GM12865 (cell line): ENCODE data around the gene SYDE1.

ENCODE experiments used
- DNase-seq: peaks from one replicate; pipeline ENCODE4 v3.0.0; 2010; ENCODE audit warnings: low read depth
- H3K4me3 ChIP-seq: 2 replicates; pipeline ENCODE4 v1.5.1; 2011; ENCODE audit warnings: mild to moderate bottlenecking, low read depth, low read length, control low read depth
- TF ChIP-seq, protein P1 (sequence below): IDR thresholded peaks from 2 replicates; pipeline ENCODE4 v1.5.1; 2011; ENCODE audit warnings: low read length, control low read depth, low read depth, inconsistent platforms; ENCODE audit not compliant: insufficient read depth; ENCODE audit errors: missing control alignments

Gene SYDE1

GRCh38 chr19:15114153-15114540 is 6.9 kb downstream of the SYDE1 start:
- no peak overlapping the region for H3K4me3 ChIP-seq
- no peak for DNase-seq

DNA sequence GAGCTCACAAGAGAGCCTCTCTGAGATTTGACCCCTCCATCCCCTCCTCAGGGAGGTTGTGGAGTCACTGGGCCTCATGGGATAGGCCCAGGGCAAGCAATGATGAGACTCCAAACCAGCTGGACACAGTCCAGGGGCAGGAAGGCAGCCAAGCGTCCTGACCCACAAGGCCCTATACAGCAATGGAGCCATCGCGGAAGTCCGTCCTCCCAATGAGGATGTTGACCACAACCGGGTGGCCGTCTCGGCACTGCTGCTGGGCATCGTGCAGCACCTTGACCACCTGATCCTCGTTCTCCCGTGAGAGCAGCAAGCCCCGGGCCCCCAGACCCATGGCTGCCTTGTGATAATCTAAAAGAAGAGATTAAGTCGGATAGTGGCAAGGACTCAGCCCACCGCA is 7.9 kb downstream of the SYDE1 start:
- TF ChIP-seq, protein P1, sequence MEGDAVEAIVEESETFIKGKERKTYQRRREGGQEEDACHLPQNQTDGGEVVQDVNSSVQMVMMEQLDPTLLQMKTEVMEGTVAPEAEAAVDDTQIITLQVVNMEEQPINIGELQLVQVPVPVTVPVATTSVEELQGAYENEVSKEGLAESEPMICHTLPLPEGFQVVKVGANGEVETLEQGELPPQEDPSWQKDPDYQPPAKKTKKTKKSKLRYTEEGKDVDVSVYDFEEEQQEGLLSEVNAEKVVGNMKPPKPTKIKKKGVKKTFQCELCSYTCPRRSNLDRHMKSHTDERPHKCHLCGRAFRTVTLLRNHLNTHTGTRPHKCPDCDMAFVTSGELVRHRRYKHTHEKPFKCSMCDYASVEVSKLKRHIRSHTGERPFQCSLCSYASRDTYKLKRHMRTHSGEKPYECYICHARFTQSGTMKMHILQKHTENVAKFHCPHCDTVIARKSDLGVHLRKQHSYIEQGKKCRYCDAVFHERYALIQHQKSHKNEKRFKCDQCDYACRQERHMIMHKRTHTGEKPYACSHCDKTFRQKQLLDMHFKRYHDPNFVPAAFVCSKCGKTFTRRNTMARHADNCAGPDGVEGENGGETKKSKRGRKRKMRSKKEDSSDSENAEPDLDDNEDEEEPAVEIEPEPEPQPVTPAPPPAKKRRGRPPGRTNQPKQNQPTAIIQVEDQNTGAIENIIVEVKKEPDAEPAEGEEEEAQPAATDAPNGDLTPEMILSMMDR = no peak

More at GRCh38 chr19:15114153-15114540, 6.9 kb downstream of the SYDE1 start:
- TF ChIP-seq, protein P1 = no peak

DNA sequence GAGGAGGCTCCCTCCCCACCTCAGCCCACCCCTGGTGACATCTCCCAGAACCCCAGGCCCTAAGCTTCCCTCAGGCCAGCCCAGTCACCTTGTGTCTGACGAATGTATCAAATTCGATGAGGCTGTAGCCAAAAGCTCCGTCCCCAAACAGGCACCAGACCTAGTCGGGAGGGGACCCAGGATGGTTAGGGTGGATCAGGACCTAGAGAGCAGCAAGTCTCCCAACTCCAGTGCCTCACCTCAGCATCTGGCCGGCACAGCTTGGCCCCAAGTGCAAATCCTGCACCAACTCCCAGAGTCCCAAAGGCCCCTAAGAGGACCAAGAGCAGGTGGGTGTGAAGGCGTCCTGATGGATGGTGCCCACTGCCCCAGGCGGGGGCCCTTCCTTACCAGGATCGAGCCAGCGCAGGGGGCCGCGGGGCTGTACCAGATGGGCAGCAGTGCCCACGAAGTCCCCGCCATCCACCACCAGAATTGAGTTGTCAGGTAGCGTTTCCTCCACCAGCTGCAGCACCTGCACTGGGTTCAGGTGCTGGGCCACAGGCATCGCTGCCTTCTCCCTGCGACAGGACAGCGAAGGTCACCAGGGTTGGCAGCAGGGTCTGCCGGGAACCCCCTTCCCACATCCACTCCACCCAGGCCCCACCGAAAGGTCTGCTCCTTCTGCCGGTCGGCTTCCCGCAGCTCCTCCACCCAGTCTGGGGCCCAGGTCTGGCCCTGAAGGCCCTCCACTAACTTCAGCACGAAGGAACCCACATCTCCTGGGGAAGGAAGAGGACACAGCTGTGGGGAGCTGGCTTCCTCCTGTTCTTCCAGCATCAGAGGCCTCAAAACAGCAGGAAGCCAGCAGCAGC is 8.8 kb downstream of the SYDE1 start:
- DNase-seq = no peak
- no peak overlapping the region for H3K4me3 ChIP-seq
- TF ChIP-seq, protein P1 = no peak

More for the DNA sequence above, 7.9 kb downstream of the SYDE1 start:
- H3K4me3 ChIP-seq = no peak overlapping the region
- no peak for DNase-seq

GRCh38 chr19:15116856-15117255 is 9.7 kb downstream of the SYDE1 start:
- TF ChIP-seq, protein P1 = no peak

GRCh38 chr19:15118248-15118647 is 11.0 kb downstream of the SYDE1 start:
- no peak for DNase-seq
- no peak overlapping the region for H3K4me3 ChIP-seq
- TF ChIP-seq, protein P1 = no peak

More at GRCh38 chr19:15116856-15117255, 9.7 kb downstream of the SYDE1 start:
- H3K4me3 ChIP-seq = no peak overlapping the region
- DNase-seq = no peak

- no peak for DNase-seq
- H3K4me3 ChIP-seq = no peak overlapping the region
- TF ChIP-seq, protein P1 = no peak
These were observed 11.7 kb downstream of the SYDE1 start for GRCh38 chr19:15118789-15119494.
